ENCODE results near the gene KLF4.

KLF4 gene

DNA sequence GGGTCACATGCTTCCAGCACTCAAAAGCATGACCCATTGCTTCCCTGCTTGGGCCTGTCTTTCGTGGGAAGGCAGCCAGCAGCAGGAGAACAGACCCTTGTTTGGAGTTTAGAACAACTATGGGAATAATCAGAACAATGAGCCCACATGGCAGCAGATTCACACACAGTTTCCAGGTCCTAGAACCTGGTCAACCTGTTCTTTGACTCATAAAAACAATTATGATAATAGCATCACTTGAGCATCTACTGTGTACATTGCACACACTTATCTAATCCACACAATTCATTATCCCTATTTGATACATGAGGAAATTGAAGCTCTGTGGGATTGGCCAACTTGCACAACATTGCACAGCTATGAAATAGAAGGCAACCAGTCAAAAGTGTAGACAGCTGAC lies 41.7 kb downstream of the KLF4 start:
- no peak for DNase-seq

DNA sequence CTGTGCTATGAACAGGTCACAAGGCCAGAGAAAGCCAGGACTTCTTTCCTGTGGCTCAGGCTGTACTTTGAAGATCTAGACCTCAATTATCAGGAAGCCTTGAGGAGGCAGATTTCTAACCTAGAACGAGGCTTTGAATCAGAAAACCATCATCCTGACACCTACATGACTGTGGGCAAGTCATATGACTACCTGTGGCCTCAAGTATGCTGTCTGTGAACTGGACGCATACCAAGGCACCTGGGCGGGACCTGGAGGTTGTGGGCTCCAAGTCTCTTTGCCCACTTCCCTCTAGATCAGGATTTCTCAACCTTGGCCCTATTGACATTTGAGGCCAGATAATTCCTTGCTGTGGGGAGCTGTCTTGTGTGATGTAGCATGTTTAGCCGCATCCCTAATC lies 42.5 kb downstream of the KLF4 start:
- no peak for DNase-seq

DNA sequence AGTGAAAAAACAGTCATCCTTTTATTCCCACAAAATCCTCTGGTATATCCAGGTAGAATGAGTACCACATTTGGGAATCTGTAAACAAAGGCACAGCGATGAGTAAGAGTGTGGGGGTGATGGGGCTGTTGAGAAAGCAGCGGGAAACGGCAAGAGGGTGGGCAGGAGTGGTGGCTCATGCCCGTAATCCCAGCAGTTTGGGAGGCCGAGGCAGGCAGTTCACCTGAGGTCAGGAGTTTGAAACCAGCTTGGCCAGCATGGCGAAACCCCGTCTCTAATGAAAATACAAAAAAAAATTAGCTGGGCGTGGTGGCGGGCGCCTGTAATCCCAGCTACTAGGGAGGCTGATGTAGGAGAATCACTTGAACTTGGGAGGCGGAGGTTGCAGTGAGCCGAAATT lies 43.1 kb downstream of the KLF4 start:
- DNase-seq, result no peak

DNA sequence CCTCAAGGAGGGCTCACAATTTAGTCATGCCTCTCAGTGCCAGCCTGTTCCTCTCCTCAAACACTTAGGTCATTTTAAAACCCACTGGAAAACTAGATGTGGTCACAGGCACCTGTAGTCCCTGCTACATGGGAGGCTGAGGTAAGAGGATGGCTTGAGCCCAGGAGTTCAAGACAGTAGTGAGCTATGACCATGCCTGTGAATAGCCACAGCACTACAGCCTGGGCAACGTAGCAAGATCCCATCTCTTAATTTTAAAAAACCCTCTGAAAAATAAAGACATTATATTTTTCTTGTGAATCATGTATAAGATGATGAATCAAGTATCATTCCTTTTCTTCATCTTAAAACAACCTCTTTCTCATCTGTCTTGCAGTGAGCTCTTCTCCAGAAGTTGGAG lies 45.8 kb downstream of the KLF4 start:
- DNase-seq, result no peak

DNA sequence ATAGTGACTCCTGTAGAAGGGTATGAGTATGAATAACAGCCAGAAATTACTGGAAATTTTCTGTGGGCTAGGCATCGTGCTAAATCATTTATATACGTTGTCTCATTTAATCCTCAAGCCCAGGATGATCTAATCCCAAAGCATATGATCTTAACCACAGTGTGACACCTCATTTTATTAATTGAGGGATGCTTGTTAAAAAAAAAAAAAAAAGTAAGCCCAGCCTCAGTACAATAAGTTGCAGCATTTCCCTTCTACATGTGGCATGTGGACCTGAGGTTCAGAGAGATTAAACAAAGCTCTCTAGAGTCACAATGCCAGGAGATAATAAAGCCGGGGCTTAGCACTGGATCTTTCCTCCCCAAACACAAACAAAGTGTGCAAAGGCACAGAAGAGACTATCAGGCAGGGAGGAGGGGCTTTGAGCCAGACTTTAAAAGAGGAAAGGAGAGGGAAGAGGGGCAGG lies 49.5 kb downstream of the KLF4 start:
- no peak for DNase-seq

DNA sequence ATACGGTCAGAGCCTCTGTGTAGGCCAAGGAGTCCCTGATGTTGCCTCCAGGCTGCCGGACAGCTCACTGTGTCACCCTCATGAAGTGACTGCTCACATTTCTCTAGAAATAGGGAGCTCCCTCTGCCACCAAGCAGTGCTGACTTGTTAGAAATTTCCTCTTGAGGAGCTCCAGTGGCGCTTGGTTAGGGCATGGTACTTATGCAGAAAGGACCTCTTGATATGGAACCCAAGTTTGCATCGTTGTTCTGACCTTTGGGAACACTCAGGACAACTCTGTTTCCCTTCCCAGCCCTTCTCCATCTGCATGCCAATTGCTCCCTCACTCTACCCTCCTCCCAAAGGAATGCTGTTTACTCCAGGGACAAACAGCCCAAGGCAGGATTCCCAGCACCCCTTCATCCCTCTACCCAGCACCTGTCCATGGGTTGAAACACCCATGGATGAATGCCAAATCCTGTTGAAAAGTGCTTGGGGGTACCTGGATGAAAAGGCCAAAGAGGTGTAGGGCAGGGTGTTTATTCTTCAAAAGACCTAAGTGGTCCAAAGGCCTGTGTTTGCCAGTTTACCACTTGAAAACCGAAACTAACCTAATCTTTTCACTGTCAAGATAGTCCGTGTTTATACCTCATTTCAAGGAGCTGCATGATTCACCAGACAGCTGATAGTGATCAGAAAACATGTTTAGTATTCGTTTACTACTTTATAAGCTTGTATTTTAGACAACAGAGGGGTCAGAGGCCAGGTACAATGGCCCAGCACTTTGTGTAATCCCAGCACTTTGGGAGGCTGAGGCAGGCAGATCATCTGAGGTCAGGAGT lies 51.1 kb downstream of the KLF4 start:
- no peak for DNase-seq

DNA sequence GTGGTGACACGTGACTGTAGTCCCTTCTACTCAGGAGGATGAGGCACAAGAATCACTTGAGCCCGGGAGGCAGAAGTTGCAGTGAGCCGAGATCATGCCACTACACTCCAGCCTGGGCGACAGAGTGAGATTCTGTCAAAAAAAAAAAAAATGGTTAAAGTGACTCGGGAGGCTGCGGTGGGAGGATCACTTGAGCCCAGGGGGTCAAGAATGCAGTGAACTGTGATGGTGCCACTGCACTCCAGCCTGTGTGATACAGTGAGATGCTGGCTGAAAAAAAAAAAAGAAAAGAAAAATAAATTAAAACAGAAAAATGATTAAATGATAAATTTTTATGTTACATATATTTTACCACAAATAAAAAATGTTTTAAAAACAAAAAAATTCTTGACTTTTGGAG lies 51.9 kb downstream of the KLF4 start:
- no peak for DNase-seq

DNA sequence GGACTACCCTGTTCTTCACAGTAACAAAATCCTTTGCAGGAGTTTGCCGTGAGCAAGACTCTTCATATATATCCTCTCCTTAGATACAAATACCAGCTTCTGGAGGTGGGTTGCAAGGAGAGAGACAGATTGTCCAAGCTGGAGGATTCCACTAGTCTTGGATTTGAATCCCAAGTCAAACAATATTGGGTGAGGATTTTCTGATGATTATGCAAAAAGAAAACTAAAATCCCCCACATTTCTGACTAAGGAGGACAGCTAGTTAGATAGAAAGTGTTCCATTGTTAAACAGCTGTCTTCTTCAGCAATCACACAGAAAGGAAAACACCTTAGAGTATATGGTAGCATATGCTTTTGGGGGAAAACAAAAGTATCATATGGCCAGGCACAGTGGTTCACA lies 54.2 kb downstream of the KLF4 start:
- DNase-seq, result no peak

All from hematopoietic multipotent progenitor cell treated with erythropoietin and hydrocortisone succinate and interleukin-3 and kit ligand, for 8 days (in vitro differentiated cells).